NCI-H2081 treated with DMSO at 0.1 percent for 48 hours (cell line): Measurements from ENCODE around the gene PGAP2.
"Not testable (repeated sequence)": the region's sequence is repeated elsewhere in the genome, so short reads cannot be mapped to it uniquely, and the experiment has no call there.

Experiments used
- DNase-seq: peaks from one replicate; lab custom pipeline; 2025; lab: John Stamatoyannopoulos, UW

Gene PGAP2

GRCh38 chr11:3803726-3804495, 4.4 kb upstream of the PGAP2 start:
- DNase-seq: no peak

GRCh38 chr11:3808861-3809623, 682 bp downstream of the PGAP2 start:
- DNase-seq: peak; percentile 14

GRCh38 chr11:3809624-3809928, 1.2 kb downstream of the PGAP2 start:
- no peak for DNase-seq

- no peak for DNase-seq
Measured at GRCh38 chr11:3810446-3810845, 2.1 kb downstream of the PGAP2 start.

GRCh38 chr11:3810951-3811350, 2.6 kb downstream of the PGAP2 start:
- no peak for DNase-seq

- DNase-seq: not testable (repeated sequence)
Measured at GRCh38 chr11:3814832-3815231, 6.5 kb downstream of the PGAP2 start.

- no peak for DNase-seq
Measured at GRCh38 chr11:3815845-3816244, 7.5 kb downstream of the PGAP2 start.

GRCh38 chr11:3816673-3817072, 8.3 kb downstream of the PGAP2 start:
- no peak for DNase-seq

- no peak for DNase-seq
Measured at GRCh38 chr11:3817181-3817800, 8.9 kb downstream of the PGAP2 start.

- DNase-seq: no peak
Measured at GRCh38 chr11:3820971-3821370, 12.6 kb downstream of the PGAP2 start.

GRCh38 chr11:3822312-3822711, 14.0 kb downstream of the PGAP2 start:
- no peak for DNase-seq

GRCh38 chr11:3823303-3823702, 14.9 kb downstream of the PGAP2 start:
- no peak for DNase-seq

GRCh38 chr11:3823762-3824506, 15.6 kb downstream of the PGAP2 start:
- DNase-seq: no peak

GRCh38 chr11:3824714-3825472, 16.5 kb downstream of the PGAP2 start:
- no peak for DNase-seq

- no peak for DNase-seq
Measured at GRCh38 chr11:3825473-3826154, 17.3 kb downstream of the PGAP2 start.

GRCh38 chr11:3826721-3827120, 18.4 kb downstream of the PGAP2 start:
- DNase-seq: no peak

- no peak for DNase-seq
Measured at GRCh38 chr11:3827434-3828186, 19.2 kb downstream of the PGAP2 start.

- no peak for DNase-seq
Measured at GRCh38 chr11:3830088-3830487, 21.7 kb downstream of the PGAP2 start.

GRCh38 chr11:3830730-3831129, 22.4 kb downstream of the PGAP2 start:
- no peak for DNase-seq
